Lung (tissue), 12 donors: Measurements from ENCODE around the gene CENPT. TPM values are rescaled to one million over a fixed set of nuclear protein-coding genes. Genes with fewer than 3 reads are reported as not detected.
A peak's percentile ranks its signal among the peaks of the same experiment; 100 is the strongest.

Experiments used
- ATAC-seq: fragments of 200-7000 bp; cut with Tn5 transposase; one replicate; pipeline ENCODE4 v1.9.1; 2020; ENCODE audit warnings: moderate number of reproducible peaks; ENCODE audit not compliant: insufficient read depth, low FRiP score
- DNase-seq, 3 donors: peaks; one replicate each; pipeline ENCODE4 v3.0.0-alpha.2; 2013 to 2017
- H3K27ac ChIP-seq, 2 donors: one replicate each; pipeline ENCODE4 v1.5.1; 2013; ENCODE audit warnings: mild to moderate bottlenecking in 2 of 2, moderate library complexity in 2 of 2, control low read depth in 1 of 2, inconsistent platforms in 1 of 2, low read depth in 1 of 2, low read length in 1 of 2
- H3K27me3 ChIP-seq, 3 donors: one replicate each; pipeline ENCODE4 v1.5.1; 2013; ENCODE audit warnings: low read length in 2 of 3; ENCODE audit not compliant: control insufficient read depth in 3 of 3, insufficient read depth in 3 of 3
- H3K36me3 ChIP-seq, 4 donors: one replicate each; pipeline ENCODE4 v1.5.1; 2013; ENCODE audit warnings: low read length in 4 of 4, mild to moderate bottlenecking in 1 of 4, moderate library complexity in 1 of 4; ENCODE audit not compliant: control insufficient read depth in 4 of 4, insufficient read depth in 4 of 4
- H3K4me1 ChIP-seq, 5 donors: one replicate each; pipeline ENCODE4 v1.5.1; 2013; ENCODE audit warnings: low read length in 5 of 5, mild to moderate bottlenecking in 2 of 5, moderate library complexity in 1 of 5; ENCODE audit not compliant: control insufficient read depth in 5 of 5, insufficient read depth in 5 of 5
- H3K4me3 ChIP-seq: one replicate; pipeline ENCODE4 v1.5.1; 2013; ENCODE audit warnings: mild to moderate bottlenecking, control low read depth, moderate library complexity
- H3K9ac ChIP-seq, 2 donors: one replicate each; pipeline ENCODE4 v1.5.1; 2013; ENCODE audit warnings: low read length in 2 of 2, control low read depth in 1 of 2; ENCODE audit not compliant: insufficient read depth in 1 of 2
- H3K9me3 ChIP-seq, 4 donors: one replicate each; pipeline ENCODE4 v1.5.1; 2013; ENCODE audit warnings: low read length in 3 of 4, mild to moderate bottlenecking in 1 of 4, moderate library complexity in 1 of 4; ENCODE audit not compliant: control insufficient read depth in 4 of 4, insufficient read depth in 3 of 4
- CTCF ChIP-seq: IDR thresholded peaks from 2 replicates; pipeline ENCODE4 v1.5.1; 2012; ENCODE audit warnings: mild to moderate bottlenecking; ENCODE audit errors: control extremely low read depth, extremely low read depth
- WGBS, 2 donors: extraction: QIAGEN DNeasy Blood & Tissue Kit; methylation state at CpG; one replicate each; pipeline ENCODE4 v1.1.7; 2013; 5-methylcytosine and 5-hydroxymethylcytosine counted together
- polyA plus RNA-seq, 2 donors: library from polyadenylated mRNA; stranded (reverse); fragments of 200-250 nt; gene quantifications; one replicate each; pipeline ENCODE4 v1.2.1, GENCODE V29; 2013
- total RNA-seq, 2 donors: library from RNA; depleted of rRNA in 1 of 2; stranded (reverse); fragments of >200 nt in 1 of 2; gene quantifications; one replicate each; pipeline ENCODE4 v1.2.1, GENCODE V29; 2014 to 2021
- donor health status: control.
- donor health status: control.
- donor health status: Bipolar disorder and iron deficiency.
- donor health status: healthy.
- donor health status: DM: yes; HTN: yes; CAD: no.

The CENPT gene
- total and polyA plus RNA-seq, 4 donors = 28.5 to 47.5 (median 33.0) TPM

DNA sequence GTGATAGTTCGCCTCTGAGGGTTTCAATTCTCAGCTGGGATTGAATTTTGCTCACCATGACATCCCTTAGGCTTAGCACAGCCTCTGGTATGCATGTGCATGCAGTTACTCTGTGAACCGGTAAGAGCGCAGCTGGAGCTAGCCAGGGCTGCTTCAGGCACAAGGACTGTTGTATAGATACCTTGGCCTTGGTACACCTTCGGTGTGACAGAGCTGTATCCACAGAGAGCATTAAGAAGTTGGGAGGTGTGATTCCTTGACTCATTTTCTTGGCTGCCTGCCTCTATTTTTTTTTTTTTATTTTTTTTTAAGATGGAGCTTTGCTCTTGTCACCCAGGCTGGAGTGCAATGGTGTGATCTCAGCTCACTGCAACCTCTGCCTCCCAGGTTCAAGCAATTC lies 3.0 kb downstream of the CENPT start:
- Histone ChIP-seq H3K9me3 (no peaks in the 10 kb centered on the region), H3K27ac (peak overlapping the region; percentile 10 to 12), H3K27me3 (no peaks in the 10 kb centered on the region), H3K36me3 (peaks cover 0 to 6% (median 1%) of the 10 kb centered on the region in 4 donors), H3K4me1 (peaks cover 20 to 45% (median 24%) of the 10 kb centered on the region in 5 donors), H3K9ac (no peak overlapping the region), H3K4me3 (no peak overlapping the region)
- DNase-seq = no peak
- no peak for ATAC-seq
- 85 to 88% methylated on average over 4 of the region's 4 CpGs for WGBS, 2 donors
- no peak for TF ChIP-seq CTCF

GRCh38 chr16:67843343-67843765 lies 4.1 kb downstream of the CENPT start:
- ATAC-seq = no peak
- WGBS, 2 donors = 9 to 15% methylated on average over 11 of the region's 11 CpGs
- H3K4me1 ChIP-seq = peaks cover 20 to 45% (median 22%) of the 10 kb centered on the region in 5 donors

DNA sequence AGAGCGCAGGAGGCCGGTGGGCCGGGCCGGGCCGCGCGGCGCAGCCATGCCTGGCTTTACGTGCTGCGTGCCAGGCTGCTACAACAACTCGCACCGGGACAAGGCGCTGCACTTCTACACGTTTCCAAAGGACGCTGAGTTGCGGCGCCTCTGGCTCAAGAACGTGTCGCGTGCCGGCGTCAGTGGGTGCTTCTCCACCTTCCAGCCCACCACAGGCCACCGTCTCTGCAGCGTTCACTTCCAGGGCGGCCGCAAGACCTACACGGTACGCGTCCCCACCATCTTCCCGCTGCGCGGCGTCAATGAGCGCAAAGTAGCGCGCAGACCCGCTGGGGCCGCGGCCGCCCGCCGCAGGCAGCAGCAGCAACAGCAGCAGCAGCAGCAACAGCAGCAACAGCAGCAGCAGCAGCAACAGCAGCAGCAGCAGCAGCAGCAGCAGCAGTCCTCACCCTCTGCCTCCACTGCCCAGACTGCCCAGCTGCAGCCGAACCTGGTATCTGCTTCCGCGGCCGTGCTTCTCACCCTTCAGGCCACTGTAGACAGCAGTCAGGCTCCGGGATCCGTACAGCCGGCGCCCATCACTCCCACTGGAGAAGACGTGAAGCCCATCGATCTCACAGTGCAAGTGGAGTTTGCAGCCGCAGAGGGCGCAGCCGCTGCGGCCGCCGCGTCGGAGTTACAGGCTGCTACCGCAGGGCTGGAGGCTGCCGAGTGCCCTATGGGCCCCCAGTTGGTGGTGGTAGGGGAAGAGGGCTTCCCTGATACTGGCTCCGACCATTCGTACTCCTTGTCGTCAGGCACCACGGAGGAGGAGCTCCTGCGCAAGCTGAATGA lies 4.8 kb downstream of the CENPT start:
- Histone ChIP-seq H3K9me3 (no peaks in the 10 kb centered on the region), H3K36me3 (peaks cover 0 to 6% (median 1%) of the 10 kb centered on the region in 4 donors), H3K27ac (peak overlapping the region; percentile 95 to 97), H3K27me3 (no peaks in the 10 kb centered on the region), H3K4me3 (peak overlapping the region; percentile 55), H3K4me1 (peaks cover 14 to 39% (median 17%) of the 10 kb centered on the region in 5 donors), H3K9ac (peak overlapping the region; percentile 34 to 77)
- ATAC-seq = peak; percentile 0
- peak; percentile 17 for TF ChIP-seq CTCF
- peak; percentile 57 to 74 (median 71) for DNase-seq
- WGBS, 2 donors = 0% methylated on average over 54 to 67 of the region's 67 CpGs

More at GRCh38 chr16:67843343-67843765, 4.1 kb downstream of the CENPT start:
- peak overlapping the region; percentile 34 to 77 for H3K9ac ChIP-seq
- peak in 1 of 3 donors; percentile 24 for DNase-seq
- no peaks in the 10 kb centered on the region for H3K9me3 ChIP-seq
- TF ChIP-seq CTCF = no peak
- H3K27ac ChIP-seq = peak overlapping the region; percentile 43 to 95
- H3K4me3 ChIP-seq = peak overlapping the region; percentile 55
- H3K36me3 ChIP-seq = peaks cover 0 to 6% (median 1%) of the 10 kb centered on the region in 4 donors
- no peaks in the 10 kb centered on the region for H3K27me3 ChIP-seq
